T-cell (primary cell): Measurements from ENCODE around the gene NRN1. TPM values are rescaled to one million over a fixed set of nuclear protein-coding genes. Genes with fewer than 3 reads are reported as not detected.

Source experiments
- ATAC-seq, 4 experiments: fragments of 200-7000 bp in 3 of 4; fragments of 150-1000 bp in 1 of 4; cut with Tn5 transposase; replicated peaks in 1 of 4; 1 replicate in 3 of 4; 2 replicates in 1 of 4; pipeline ENCODE4 v1.10.0; 2021; ENCODE audit warnings: moderate library complexity in 3 of 4, mild to moderate bottlenecking in 2 of 4, moderate number of reproducible peaks in 1 of 4
- CTCF ChIA-PET, 2 donors: fragments of 300-600 bp; sonication (Branson Sonifier 250); formaldehyde crosslinking; loops; one replicate each; lab custom pipeline; 2022; ENCODE audit warnings: antibody characterized with exemption in 2 of 2; lab: Charles Lee
- POLR2A ChIA-PET, 2 donors: fragments of 300-600 bp; sonication (Branson Sonifier 250); formaldehyde crosslinking; loops; one replicate each; lab custom pipeline; 2022; ENCODE audit warnings: antibody characterized with exemption in 2 of 2; lab: Charles Lee
- DNase-seq, 35 experiments: peaks; one replicate each; pipeline versions ENCODE4 v3.0.0 to v3.0.0-alpha.2; 2013 to 2023
- H3K27ac ChIP-seq: one replicate; pipeline ENCODE4 v1.5.1; 2013; ENCODE audit warnings: low read length
- H3K27me3 ChIP-seq, 2 experiments: replicated peaks in 1 of 2; 1 replicate in 1 of 2; 2 replicates in 1 of 2; pipeline versions ENCODE4 v1.6.1 to v1.7.0; 2013; ENCODE audit warnings: low read length in 1 of 2, mixed read lengths in 1 of 2; ENCODE audit not compliant: control insufficient read depth in 2 of 2, insufficient read depth in 2 of 2; ENCODE audit errors: extremely low read depth in 1 of 2
- H3K36me3 ChIP-seq, 2 donors: 1 replicate in 1 of 2; 2 replicates in 1 of 2; pipeline versions ENCODE4 v1.6.1 to v1.7.0; 2013; ENCODE audit warnings: low read length in 1 of 2; ENCODE audit not compliant: control insufficient read depth in 2 of 2, insufficient read depth in 1 of 2; ENCODE audit errors: extremely low read depth in 1 of 2
- H3K4me1 ChIP-seq, 2 experiments: 1 replicate in 1 of 2; 2 replicates in 1 of 2; pipeline versions ENCODE4 v1.6.1 to v1.7.0; 2013; ENCODE audit warnings: low read length in 2 of 2, mixed read lengths in 1 of 2; ENCODE audit not compliant: insufficient read depth in 2 of 2, control insufficient read depth in 1 of 2; ENCODE audit errors: extremely low read depth in 1 of 2
- H3K4me3 ChIP-seq, 2 donors: 1 replicate in 1 of 2; 2 replicates in 1 of 2; pipeline versions ENCODE4 v1.5.1 to v1.7.0; 2013; ENCODE audit warnings: mild to moderate bottlenecking in 2 of 2, low read length in 1 of 2, moderate library complexity in 1 of 2; ENCODE audit not compliant: control insufficient read depth in 1 of 2; ENCODE audit errors: extremely low read depth in 1 of 2
- H3K9me3 ChIP-seq: 2 replicates; pipeline ENCODE4 v1.7.0; 2013
- H3K27ac Mint-ChIP-seq, 2 donors: one replicate each; pipeline ENCODE4 v1.8.0; 2020 to 2021; ENCODE audit warnings: mild to moderate bottlenecking in 2 of 2, mixed read lengths in 2 of 2
- H3K27me3 Mint-ChIP-seq, 2 donors: one replicate each; pipeline ENCODE4 v1.8.0; 2021 to 2022; ENCODE audit warnings: mixed read lengths in 2 of 2
- H3K36me3 Mint-ChIP-seq: one replicate; pipeline ENCODE4 v1.8.0; 2021; ENCODE audit warnings: mixed read lengths
- H3K4me1 Mint-ChIP-seq, 3 donors: one replicate each; pipeline ENCODE4 v1.8.0; 2020 to 2022; ENCODE audit warnings: mixed read lengths in 3 of 3, mild to moderate bottlenecking in 1 of 3
- H3K4me3 Mint-ChIP-seq, 3 donors: one replicate each; pipeline ENCODE4 v1.8.0; 2020 to 2022; ENCODE audit warnings: mild to moderate bottlenecking in 3 of 3, mixed read lengths in 3 of 3, moderate library complexity in 3 of 3
- H3K9me3 Mint-ChIP-seq, 3 donors: one replicate each; pipeline ENCODE4 v1.8.0; 2020 to 2022; ENCODE audit warnings: mixed read lengths in 3 of 3
- WGBS: methylation state at CpG from one replicate; pipeline ENCODE4 v1.1.5; 2013; ENCODE audit warnings: missing lambda C conversion rate; ENCODE audit not compliant: insufficient coverage; 5-methylcytosine and 5-hydroxymethylcytosine counted together
- total RNA-seq, 35 experiments: library from RNA in 6 of 35; stranded (reverse) in 6 of 35; fragments of 120-200 nt in 1 of 35; gene quantifications; one replicate each; pipeline versions ENCODE4 v1.2.1 to v1.2.4 and lab custom pipeline; 2013 to 2026

Gene NRN1, protein sequence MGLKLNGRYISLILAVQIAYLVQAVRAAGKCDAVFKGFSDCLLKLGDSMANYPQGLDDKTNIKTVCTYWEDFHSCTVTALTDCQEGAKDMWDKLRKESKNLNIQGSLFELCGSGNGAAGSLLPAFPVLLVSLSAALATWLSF
- total RNA-seq (under 1 TPM in 2 of 5 donors, not detected in 3; 0.13 to 0.33 TPM), total RNA-seq (lab: John Stamatoyannopoulos, UW) (0 to 0.84 (median 0.18) reads per million in 29 experiments)
- total RNA-seq (2013) = 0.07 TPM

DNA sequence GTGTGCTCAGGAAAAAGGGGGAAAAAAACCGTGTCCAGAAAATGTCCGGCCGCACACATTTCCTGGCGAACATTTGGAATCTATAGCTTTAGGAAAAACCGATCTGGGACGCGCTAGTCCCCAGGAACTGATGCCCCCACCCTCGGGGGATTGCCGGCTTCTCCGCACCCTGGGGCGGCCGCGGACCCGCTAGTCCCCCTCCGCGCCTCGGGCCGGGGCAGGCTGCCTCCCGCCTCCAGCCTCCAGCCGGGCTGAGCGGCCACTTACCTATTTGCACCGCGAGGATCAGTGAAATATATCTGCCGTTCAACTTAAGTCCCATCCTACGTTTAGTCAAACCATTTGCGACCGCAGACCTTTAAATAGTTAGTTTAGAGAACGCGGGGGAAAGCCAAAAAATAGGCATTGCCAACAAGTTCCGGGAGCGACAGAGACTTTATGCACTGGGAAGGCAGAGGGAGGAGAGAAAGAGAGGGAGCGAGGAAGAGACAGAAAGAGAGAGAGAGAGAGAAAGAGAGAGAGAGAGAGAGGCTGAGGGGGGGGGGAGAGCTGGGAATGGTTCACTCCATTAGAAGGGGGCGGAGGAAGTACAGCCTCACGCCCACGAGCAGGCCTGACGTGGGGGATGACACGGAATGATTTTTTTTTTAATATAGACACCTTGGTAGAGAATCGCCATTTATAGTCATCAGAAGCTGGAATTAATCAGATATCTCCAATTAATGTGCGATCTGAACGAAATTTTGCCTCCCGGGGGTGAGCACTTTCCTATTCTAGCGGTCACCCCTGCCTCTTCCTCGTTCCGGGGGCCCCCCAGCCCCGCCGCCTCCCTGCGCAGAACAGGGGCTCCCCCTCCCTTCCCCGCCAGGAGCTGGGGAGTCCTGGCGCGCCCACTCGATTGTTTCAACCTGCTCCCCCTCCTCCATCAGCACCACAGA lies at the start of gene NRN1:
TSS of gene NRN1 (minus strand) at position 498 of the 938 bp plus-strand sequence. CDS start at position 322, 176 bp downstream.
- Histone ChIP-seq H3K27ac (no peak within 1 kb of the TSS), H3K27me3 (peaks cover 35 to 80% of the 10 kb centered on the region in 2 experiments), H3K4me1 (peaks cover 23 to 67% of the 10 kb centered on the region in 2 experiments), H3K9me3 (no peaks in the 10 kb centered on the region), H3K36me3 (no peaks in the 10 kb centered on the region), H3K4me3 (peak within 1 kb of the TSS; percentile 31 to 75)
- peak within 1 kb of the TSS; percentile 11 to 90 for H3K27ac Mint-ChIP-seq
- no peak for ATAC-seq
- H3K4me1 Mint-ChIP-seq = peaks cover 51 to 67% (median 56%) of the 10 kb centered on the region in 3 donors
- H3K27me3 Mint-ChIP-seq = peaks cover 57 to 78% of the 10 kb centered on the region in 2 donors
- peaks cover 0 to 13% (median 2%) of the 10 kb centered on the region in 3 donors for H3K9me3 Mint-ChIP-seq
- peak within 1 kb of the TSS; percentile 65 to 86 (median 71) for H3K4me3 Mint-ChIP-seq
- ChIA-PET CTCF (interaction anchor here in 1 of 2 donors (1.7 kb wide), 1 partner anchor 536 kb away, joined by 12 read pairs; no protein-coding TSS in a partner anchor), POLR2A (interaction anchor here in 1 of 2 donors (0.7 kb wide), 1 partner anchor 1190 kb away, joined by 4 read pairs; no protein-coding TSS in a partner anchor)
- peaks cover 11% of the 10 kb centered on the region for H3K36me3 Mint-ChIP-seq
- 10% methylated on average over 39 of the region's 51 CpGs for WGBS
- DNase-seq = peak in 1 of 35 experiments; percentile 12

DNA sequence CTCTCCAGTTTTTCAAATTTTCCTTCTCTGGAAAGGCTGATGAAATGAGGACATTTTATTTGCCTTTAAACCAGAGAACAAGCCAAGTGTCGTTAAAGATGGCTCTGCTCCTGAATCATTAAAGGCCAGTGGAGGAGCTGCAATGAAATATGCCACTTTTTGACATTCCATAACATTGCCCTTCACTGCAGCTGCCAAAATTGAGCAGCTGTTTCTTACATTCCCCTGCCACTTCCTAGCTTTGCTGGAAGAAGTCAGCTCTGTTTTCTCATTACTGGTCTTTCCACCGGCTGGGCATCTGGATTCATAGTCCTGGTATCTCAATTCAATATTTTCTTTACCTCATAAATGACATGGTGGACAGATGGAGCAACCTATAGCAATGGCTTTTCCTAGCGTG lies 45.5 kb upstream of the NRN1 start:
- 68% methylated on average over 2 of the region's 3 CpGs for WGBS
- no peaks in the 10 kb centered on the region for H3K36me3 ChIP-seq
- POLR2A ChIA-PET = no interaction called here
- ATAC-seq (no peak), DNase-seq (no peak)
- Mint-ChIP-seq H3K27me3 (peaks cover 49 to 57% of the 10 kb centered on the region in 2 donors), H3K36me3 (no peaks in the 10 kb centered on the region), H3K9me3 (peaks cover 0 to 5% (median 0%) of the 10 kb centered on the region in 3 donors), H3K27ac (no peak overlapping the region), H3K4me3 (no peak overlapping the region), H3K4me1 (no peaks in the 10 kb centered on the region)
- CTCF ChIA-PET = no interaction called here
- no peak overlapping the region for H3K27ac ChIP-seq
- H3K27me3 ChIP-seq = peaks cover 0 to 11% of the 10 kb centered on the region in 2 experiments
- no peaks in the 10 kb centered on the region for H3K4me1 ChIP-seq
- H3K9me3 ChIP-seq = no peaks in the 10 kb centered on the region
- no peak overlapping the region for H3K4me3 ChIP-seq

DNA sequence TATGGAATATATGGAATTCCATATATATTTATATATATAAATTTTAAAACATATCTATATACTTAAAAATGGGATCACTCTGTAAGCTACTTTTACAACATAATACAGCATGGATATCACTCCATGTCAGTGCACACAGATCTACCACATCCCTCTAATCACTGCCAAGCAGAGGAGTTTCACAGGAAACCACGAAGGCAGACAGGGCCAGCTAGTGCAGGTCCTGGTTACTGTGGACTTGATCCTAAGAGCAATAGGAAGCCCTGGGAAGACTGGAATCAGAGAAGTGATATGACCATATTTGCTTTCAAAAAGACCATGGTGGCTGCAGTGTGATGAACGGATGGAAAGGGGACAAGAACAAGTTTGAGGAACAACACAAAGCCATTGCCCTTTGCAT lies 40.0 kb upstream of the NRN1 start:
- Histone ChIP-seq H3K27me3 (peaks cover 0 to 2% of the 10 kb centered on the region in 2 experiments), H3K4me1 (no peaks in the 10 kb centered on the region), H3K36me3 (no peaks in the 10 kb centered on the region), H3K9me3 (no peaks in the 10 kb centered on the region), H3K4me3 (no peak overlapping the region), H3K27ac (no peak overlapping the region)
- Mint-ChIP-seq H3K4me1 (no peaks in the 10 kb centered on the region), H3K27me3 (peaks cover 38 to 51% of the 10 kb centered on the region in 2 donors), H3K9me3 (peaks cover 0 to 5% (median 0%) of the 10 kb centered on the region in 3 donors), H3K36me3 (no peaks in the 10 kb centered on the region), H3K4me3 (no peak overlapping the region), H3K27ac (no peak overlapping the region)
- DNase-seq (no peak), ATAC-seq (no peak)
- WGBS = 70% methylated on average over 2 of the region's 2 CpGs
- CTCF ChIA-PET = interaction anchor here in 1 of 2 donors (0.6 kb wide), 1 partner anchor 693 kb away, joined by 5 read pairs; no protein-coding TSS in a partner anchor
- POLR2A ChIA-PET = no interaction called here

DNA sequence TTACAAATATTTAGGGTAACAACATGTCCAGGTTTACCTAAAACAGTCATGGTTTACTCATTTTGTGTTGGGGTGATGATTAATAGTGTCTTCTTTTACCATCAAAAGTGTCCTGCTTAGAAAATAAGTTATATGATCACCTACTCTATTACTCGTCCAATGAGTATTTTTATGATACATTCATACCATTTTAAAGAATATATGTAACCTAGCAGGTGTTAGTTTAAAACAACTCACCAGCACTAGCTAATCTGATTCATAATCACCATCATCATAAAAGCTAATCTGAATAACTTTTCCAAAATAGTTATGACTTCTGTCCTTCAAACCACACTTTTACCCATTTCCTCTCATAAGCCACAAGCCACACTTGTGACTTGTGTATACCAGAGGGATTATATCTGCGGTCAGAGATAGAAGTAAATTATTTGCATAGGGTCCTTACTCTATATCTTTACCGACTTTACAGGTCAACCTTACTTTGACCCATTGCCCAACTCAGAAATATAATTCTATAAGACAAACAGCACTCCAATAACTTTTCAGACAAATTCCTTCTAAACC lies 33.3 kb upstream of the NRN1 start:
- H3K27ac ChIP-seq = no peak overlapping the region
- POLR2A ChIA-PET = no interaction called here
- Mint-ChIP-seq H3K4me3 (no peak overlapping the region), H3K36me3 (no peaks in the 10 kb centered on the region), H3K9me3 (no peaks in the 10 kb centered on the region), H3K27me3 (peaks cover 37 to 38% of the 10 kb centered on the region in 2 donors), H3K4me1 (no peaks in the 10 kb centered on the region), H3K27ac (no peak overlapping the region)
- CTCF ChIA-PET = no interaction called here
- H3K9me3 ChIP-seq = no peaks in the 10 kb centered on the region
- DNase-seq = no peak
- H3K27me3 ChIP-seq = peaks cover 0 to 3% of the 10 kb centered on the region in 2 experiments
- ATAC-seq = no peak
- no peaks in the 10 kb centered on the region for H3K4me1 ChIP-seq
- 29% methylated on average over 1 of the region's 3 CpGs for WGBS
- H3K4me3 ChIP-seq = no peak overlapping the region
- H3K36me3 ChIP-seq = no peaks in the 10 kb centered on the region

DNA sequence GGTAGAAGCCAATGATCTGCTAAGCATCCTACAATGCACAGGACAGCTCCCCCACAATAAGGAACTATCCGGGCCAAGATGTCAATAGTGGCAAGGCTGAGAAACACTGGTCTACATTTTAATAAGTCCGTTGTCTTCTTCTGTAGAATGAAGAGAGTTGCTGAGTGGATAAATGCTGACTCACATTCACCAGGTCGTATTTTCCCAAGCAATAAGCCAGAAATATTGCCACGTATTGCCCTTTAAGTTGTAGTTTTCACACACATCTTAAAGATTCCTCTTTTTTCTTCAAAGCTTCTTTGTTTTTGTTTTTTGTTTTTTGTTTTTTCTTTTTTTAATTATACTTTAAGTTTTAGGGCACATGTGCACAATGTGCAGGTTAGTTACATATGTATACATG lies 30.5 kb upstream of the NRN1 start:
- POLR2A ChIA-PET = interaction anchor here in 1 of 2 donors (0.7 kb wide), 1 partner anchor 11 kb away, joined by 3 read pairs; no protein-coding TSS in a partner anchor

DNA sequence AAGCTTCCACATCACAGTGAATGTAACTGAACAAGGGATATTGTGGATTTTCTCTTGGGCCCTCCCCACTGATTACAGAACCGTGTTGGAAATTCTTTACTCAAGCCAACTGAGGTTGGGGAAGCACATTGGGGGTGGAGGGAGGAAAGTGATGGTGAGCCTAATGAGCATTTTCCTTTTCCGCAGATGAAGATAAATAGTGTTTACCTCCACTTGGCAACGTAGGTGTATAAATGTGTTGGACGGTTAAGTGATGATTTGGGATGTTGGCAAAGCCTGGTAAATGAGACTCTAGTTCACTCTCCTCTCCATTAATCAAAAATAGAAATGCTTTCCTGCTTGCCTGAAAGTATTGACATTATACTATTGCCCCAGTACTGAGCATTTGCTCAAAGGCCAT lies 27.1 kb upstream of the NRN1 start:
- Mint-ChIP-seq H3K36me3 (no peaks in the 10 kb centered on the region), H3K4me1 (no peaks in the 10 kb centered on the region), H3K27me3 (peaks cover 18 to 23% of the 10 kb centered on the region in 2 donors), H3K27ac (no peak overlapping the region), H3K9me3 (no peaks in the 10 kb centered on the region), H3K4me3 (no peak overlapping the region)
- Histone ChIP-seq H3K9me3 (no peaks in the 10 kb centered on the region), H3K27ac (no peak overlapping the region), H3K4me3 (no peak overlapping the region), H3K4me1 (no peaks in the 10 kb centered on the region), H3K36me3 (no peaks in the 10 kb centered on the region), H3K27me3 (no peaks in the 10 kb centered on the region)
- CTCF ChIA-PET = no interaction called here
- WGBS = no CpG with 5 or more reads among the region's 4 CpGs
- no peak for ATAC-seq
- no peak for DNase-seq
- POLR2A ChIA-PET = no interaction called here

More for the DNA sequence above, 30.5 kb upstream of the NRN1 start:
- no peaks in the 10 kb centered on the region for H3K9me3 ChIP-seq
- no peak overlapping the region for H3K4me3 ChIP-seq
- WGBS = no CpG with 5 or more reads among the region's 4 CpGs
- Mint-ChIP-seq H3K27ac (no peak overlapping the region), H3K27me3 (peaks cover 23% of the 10 kb centered on the region in 2 donors), H3K9me3 (no peaks in the 10 kb centered on the region), H3K36me3 (no peaks in the 10 kb centered on the region), H3K4me1 (no peaks in the 10 kb centered on the region), H3K4me3 (no peak overlapping the region)
- no peaks in the 10 kb centered on the region for H3K36me3 ChIP-seq
- ATAC-seq (no peak), DNase-seq (no peak)
- H3K4me1 ChIP-seq = no peaks in the 10 kb centered on the region
- CTCF ChIA-PET = no interaction called here
- H3K27me3 ChIP-seq = peaks cover 0 to 2% of the 10 kb centered on the region in 2 experiments
- H3K27ac ChIP-seq = no peak overlapping the region
